Brain microvascular endothelial cell (primary cell): Measurements from ENCODE around the gene ITPR2.
"Not testable (repeated sequence)": the region's sequence is repeated elsewhere in the genome, so short reads cannot be mapped to it uniquely, and the experiment has no call there.

Experiments used
- DNase-seq: peaks from one replicate; pipeline ENCODE4 v3.0.0-alpha.2; 2020
- H3K27ac ChIP-seq: fragments of 250-450 bp; sonication (Bioruptor Pico); 2 replicates; pipeline ENCODE4 v1.5.1; 2020; ENCODE audit warnings: mild to moderate bottlenecking, moderate library complexity
- H3K27me3 ChIP-seq: fragments of 250-450 bp; sonication (Bioruptor Pico); replicated peaks from 2 replicates; pipeline ENCODE4 v1.5.1; 2020; ENCODE audit warnings: mild to moderate bottlenecking
- H3K36me3 ChIP-seq: fragments of 250-450 bp; sonication (Bioruptor Pico); replicated peaks from 2 replicates; pipeline ENCODE4 v1.5.1; 2020; ENCODE audit warnings: mild to moderate bottlenecking
- H3K4me3 ChIP-seq: 2 replicates; pipeline ENCODE4 v1.5.1; 2011; ENCODE audit warnings: low read depth, mild to moderate bottlenecking, control low read depth, low read length, moderate library complexity
- CTCF ChIP-seq: IDR thresholded peaks from 2 replicates; pipeline ENCODE4 v1.5.1; 2011; ENCODE audit warnings: low read depth, mild to moderate bottlenecking, moderate library complexity, low read length, control low read depth, inconsistent platforms; ENCODE audit errors: missing control alignments
- in situ Hi-C: cut with HindIII; loops from 2 replicates; pipeline ENCODE4 v1.10.0; 2017; ENCODE audit warnings: low sequenced_read_pairs, low pct_ligation_motif_present

The ITPR2 gene

GRCh38 chr12:26867080-26867479 lies 34.1 kb upstream of the ITPR2 start:
- H3K36me3 ChIP-seq: no peaks in the 10 kb centered on the region
- H3K4me3 ChIP-seq: no peak overlapping the region
- no peaks in the 10 kb centered on the region for H3K27me3 ChIP-seq
- no peak for DNase-seq
- no peak overlapping the region for H3K27ac ChIP-seq
- in situ Hi-C loops: no loop called here
- TF ChIP-seq CTCF: no peak

DNA sequence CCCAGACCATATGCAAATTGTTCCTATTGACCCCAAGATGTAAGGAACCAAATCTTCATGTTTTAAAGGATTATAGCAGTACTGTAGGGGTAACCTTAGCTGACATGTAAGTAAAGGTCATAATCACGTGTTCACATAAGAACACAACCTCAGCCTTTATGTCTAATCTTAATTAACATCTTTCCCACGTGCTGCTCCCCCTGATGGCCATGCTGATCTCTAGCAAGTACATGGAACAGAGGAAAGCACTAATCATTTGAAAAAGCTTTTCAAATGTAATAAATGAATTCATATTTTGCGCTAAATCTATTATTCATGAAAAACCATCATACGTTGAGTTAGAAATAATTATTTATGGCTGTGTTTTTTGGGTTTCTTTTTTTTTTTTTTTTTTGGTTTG lies 30.5 kb upstream of the ITPR2 start:
- Histone ChIP-seq H3K4me3 (no peak overlapping the region), H3K36me3 (no peaks in the 10 kb centered on the region), H3K27ac (no peak overlapping the region), H3K27me3 (no peaks in the 10 kb centered on the region)
- DNase-seq: no peak
- in situ Hi-C loops: no loop called here
- peak; percentile 64 for TF ChIP-seq CTCF

- in situ Hi-C loops, H3K4me3 ChIP-seq, H3K36me3 ChIP-seq, DNase-seq, H3K27ac ChIP-seq, H3K27me3 ChIP-seq: not testable (repeated sequence)
Measured at GRCh38 chr12:26862787-26863186, 29.8 kb upstream of the ITPR2 start.

DNA sequence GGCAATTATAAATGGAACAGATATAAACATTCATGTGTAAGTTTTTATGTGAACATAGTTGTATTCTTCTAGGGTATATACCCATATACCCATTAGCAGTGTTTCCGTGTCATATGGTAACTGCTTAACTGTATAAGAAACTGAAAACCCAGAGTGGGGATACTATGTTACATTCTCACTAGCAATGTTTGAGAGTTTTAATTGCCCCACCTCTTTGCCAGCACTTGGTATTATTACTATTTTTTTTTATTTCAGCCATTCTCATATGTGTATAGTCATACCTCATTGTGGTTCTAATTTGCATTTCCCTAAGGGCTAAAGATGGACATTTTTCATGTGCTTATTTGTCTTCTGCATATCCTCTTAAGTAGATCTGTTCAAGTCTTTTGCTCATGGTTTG lies 28.7 kb upstream of the ITPR2 start:
- Histone ChIP-seq H3K27me3 (no peaks in the 10 kb centered on the region), H3K36me3 (no peaks in the 10 kb centered on the region), H3K4me3 (no peak overlapping the region), H3K27ac (no peak overlapping the region)
- no peak for DNase-seq
- in situ Hi-C loops: no loop called here
- TF ChIP-seq CTCF: no peak

- DNase-seq: no peak
- no peak for TF ChIP-seq CTCF
- no peak overlapping the region for H3K4me3 ChIP-seq
- in situ Hi-C loops: no loop called here
- no peak overlapping the region for H3K27ac ChIP-seq
- no peaks in the 10 kb centered on the region for H3K36me3 ChIP-seq
- H3K27me3 ChIP-seq: no peaks in the 10 kb centered on the region
Measured at GRCh38 chr12:26857465-26858176, 24.6 kb upstream of the ITPR2 start.

DNA sequence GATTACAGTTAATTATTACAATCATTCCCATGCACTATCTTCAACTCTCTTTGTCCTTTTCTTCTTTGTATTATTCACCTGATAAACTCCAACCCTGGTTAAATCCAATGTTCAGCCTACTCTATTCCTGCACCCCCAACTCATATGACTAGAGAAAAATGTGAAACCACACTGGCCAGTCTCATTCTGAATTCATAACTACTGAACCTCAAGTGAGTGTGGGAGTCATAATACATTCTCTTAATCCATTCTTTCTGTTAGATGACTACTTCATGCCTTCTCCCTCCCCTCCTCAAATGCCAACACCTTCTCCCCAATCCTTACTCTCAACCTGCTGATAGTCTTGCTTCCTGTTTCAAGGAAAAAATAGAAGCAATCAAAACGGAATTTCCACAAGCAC lies 22.3 kb upstream of the ITPR2 start:
- DNase-seq: no peak
- Histone ChIP-seq H3K36me3 (no peaks in the 10 kb centered on the region), H3K4me3 (no peak overlapping the region), H3K27ac (no peak overlapping the region), H3K27me3 (no peaks in the 10 kb centered on the region)
- in situ Hi-C loops: no loop called here
- TF ChIP-seq CTCF: no peak
